Suprapubic skin (tissue), 4 donors: ENCODE results near the gene ISL1. TPM values are rescaled to one million over a fixed set of nuclear protein-coding genes. Genes with fewer than 3 reads are reported as not detected.

Experiments
- DNase-seq, 2 donors: peaks; one replicate each; pipeline ENCODE4 v3.0.0-alpha.2; 2019; ENCODE audit warnings: low spot score in 2 of 2
- H3K27ac ChIP-seq: fragments of 200-600 bp; sonication (generic); one replicate; pipeline ENCODE4 v1.5.1; 2019
- H3K27me3 ChIP-seq: fragments of 200-600 bp; sonication (generic); one replicate; pipeline ENCODE4 v1.5.1; 2019
- H3K36me3 ChIP-seq: fragments of 200-600 bp; sonication (generic); one replicate; pipeline ENCODE4 v1.5.1; 2019
- H3K4me1 ChIP-seq: fragments of 200-600 bp; sonication (generic); one replicate; pipeline ENCODE4 v1.5.1; 2019
- H3K4me3 ChIP-seq: fragments of 200-600 bp; sonication (generic); one replicate; pipeline ENCODE4 v1.5.1; 2019; ENCODE audit warnings: mild to moderate bottlenecking
- H3K9me3 ChIP-seq: fragments of 200-600 bp; sonication (generic); one replicate; pipeline ENCODE4 v1.5.1; 2019
- EP300 ChIP-seq: sonication (generic); formaldehyde crosslinking; IDR thresholded peaks from one replicate; pipeline ENCODE4 v1.6.1; 2017; ENCODE audit warnings: antibody characterized with exemption
- POLR2A ChIP-seq, 2 donors: fragments of 450-650 bp; IDR thresholded peaks; one replicate each; pipeline ENCODE4 v1.6.1; 2017; ENCODE audit warnings: antibody characterized with exemption in 2 of 2, mild to moderate bottlenecking in 2 of 2, moderate library complexity in 2 of 2
- POLR2AphosphoS5 ChIP-seq, 3 donors: sonication (generic); formaldehyde crosslinking; IDR thresholded peaks; one replicate each; pipeline ENCODE4 v1.6.1; 2017; ENCODE audit warnings: antibody characterized with exemption in 3 of 3
- WGBS: methylation state at CpG from one replicate; pipeline ENCODE4 v1.1.5; 2018; 5-methylcytosine and 5-hydroxymethylcytosine counted together
- total RNA-seq, 4 donors: library from RNA; depleted of rRNA; stranded (reverse); fragments of >200 nt; gene quantifications; one replicate each; pipeline ENCODE4 v1.1.0, GENCODE V29; 2016
- TF ChIP-seq, protein P1 (sequence below), 2 donors: fragments of 200-600 bp in 1 of 2; fragments of 450-650 bp in 1 of 2; sonication (generic) in 1 of 2; IDR thresholded peaks; one replicate each; pipeline ENCODE4 v1.5.1; 2016 to 2019; ENCODE audit warnings: antibody characterized with exemption in 2 of 2, mild to moderate bottlenecking in 1 of 2, moderate library complexity in 1 of 2

The ISL1 gene
- total RNA-seq, 4 donors from 2014 or later, result 1.1 to 3.3 (median 1.6) TPM; not detected in 1

DNA sequence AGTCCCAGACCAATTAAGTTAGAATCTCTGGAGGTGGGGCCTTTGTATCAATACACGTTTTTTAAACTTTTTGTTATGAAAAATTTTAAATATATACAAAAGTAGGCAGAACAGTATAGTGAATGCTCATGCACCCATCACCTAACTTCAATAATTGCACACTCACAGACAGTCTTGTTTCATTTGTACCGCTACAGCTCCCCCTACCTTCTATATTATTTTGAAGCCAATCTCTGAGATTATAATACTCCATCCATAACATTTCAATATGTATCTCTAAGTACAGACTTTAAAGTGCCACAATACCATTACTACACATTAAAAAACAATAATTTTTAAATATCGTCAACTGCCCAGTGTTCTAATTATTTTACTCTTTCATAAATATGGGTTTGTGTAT lies 32.9 kb downstream of the ISL1 start:
- WGBS, result 80% methylated on average over 3 of the region's 3 CpGs
- TF ChIP-seq POLR2A (IDR thresholded peaks at IDR 0.05), result no peak
- TF ChIP-seq, protein P1, sequence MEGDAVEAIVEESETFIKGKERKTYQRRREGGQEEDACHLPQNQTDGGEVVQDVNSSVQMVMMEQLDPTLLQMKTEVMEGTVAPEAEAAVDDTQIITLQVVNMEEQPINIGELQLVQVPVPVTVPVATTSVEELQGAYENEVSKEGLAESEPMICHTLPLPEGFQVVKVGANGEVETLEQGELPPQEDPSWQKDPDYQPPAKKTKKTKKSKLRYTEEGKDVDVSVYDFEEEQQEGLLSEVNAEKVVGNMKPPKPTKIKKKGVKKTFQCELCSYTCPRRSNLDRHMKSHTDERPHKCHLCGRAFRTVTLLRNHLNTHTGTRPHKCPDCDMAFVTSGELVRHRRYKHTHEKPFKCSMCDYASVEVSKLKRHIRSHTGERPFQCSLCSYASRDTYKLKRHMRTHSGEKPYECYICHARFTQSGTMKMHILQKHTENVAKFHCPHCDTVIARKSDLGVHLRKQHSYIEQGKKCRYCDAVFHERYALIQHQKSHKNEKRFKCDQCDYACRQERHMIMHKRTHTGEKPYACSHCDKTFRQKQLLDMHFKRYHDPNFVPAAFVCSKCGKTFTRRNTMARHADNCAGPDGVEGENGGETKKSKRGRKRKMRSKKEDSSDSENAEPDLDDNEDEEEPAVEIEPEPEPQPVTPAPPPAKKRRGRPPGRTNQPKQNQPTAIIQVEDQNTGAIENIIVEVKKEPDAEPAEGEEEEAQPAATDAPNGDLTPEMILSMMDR (IDR thresholded peaks at IDR 0.05), result no peak
- no peak for TF ChIP-seq EP300
- no peak for TF ChIP-seq POLR2AphosphoS5 (IDR thresholded peaks at IDR 0.05)

DNA sequence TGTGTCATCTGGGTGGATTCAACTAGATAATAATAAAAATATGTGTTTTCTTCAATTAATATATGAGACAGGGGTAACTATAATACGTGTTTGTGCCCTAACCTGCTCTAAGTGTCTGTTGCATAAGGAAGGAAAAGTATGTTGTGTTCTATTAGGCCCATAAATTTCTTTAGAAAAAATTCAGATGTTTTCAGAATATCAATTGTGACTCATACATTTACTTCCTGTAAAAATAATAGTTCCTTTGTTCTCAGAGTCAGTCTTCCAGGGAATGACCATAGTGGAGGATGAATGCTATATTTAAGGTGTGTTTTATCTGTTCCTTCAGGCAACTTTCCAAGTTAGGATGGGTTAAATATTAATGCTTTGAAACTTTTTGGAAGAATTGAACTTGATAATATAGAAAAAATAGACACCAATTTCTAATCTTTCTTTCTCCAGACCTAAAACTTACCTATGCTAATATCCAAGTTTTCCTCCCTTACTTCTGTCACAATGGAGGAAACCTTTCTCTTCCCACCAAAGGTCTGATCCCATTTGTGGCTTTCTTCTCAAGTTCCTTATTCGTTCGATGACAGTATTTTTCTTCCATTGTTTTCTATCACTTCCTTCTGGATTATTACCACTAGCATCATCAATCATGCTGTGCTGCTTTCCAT lies 49.9 kb downstream of the ISL1 start:
- no peaks in the 10 kb centered on the region for H3K27me3 ChIP-seq
- H3K36me3 ChIP-seq, result no peaks in the 10 kb centered on the region
- DNase-seq, result no peak
- H3K4me1 ChIP-seq, result no peaks in the 10 kb centered on the region
- no peak overlapping the region for H3K4me3 ChIP-seq
- WGBS, result 60% methylated on average over 3 of the region's 3 CpGs
- H3K9me3 ChIP-seq, result no peaks in the 10 kb centered on the region
- no peak overlapping the region for H3K27ac ChIP-seq
- no peak for TF ChIP-seq POLR2AphosphoS5 (IDR thresholded peaks at IDR 0.05)
- TF ChIP-seq POLR2A (IDR thresholded peaks at IDR 0.05), result no peak
- TF ChIP-seq, protein P1 (IDR thresholded peaks at IDR 0.05), result no peak
- TF ChIP-seq EP300, result no peak

More for the DNA sequence above, 32.9 kb downstream of the ISL1 start:
- DNase-seq, result no peak
- Histone ChIP-seq H3K4me3 (no peak overlapping the region), H3K36me3 (no peaks in the 10 kb centered on the region), H3K27me3 (peaks cover 3% of the 10 kb centered on the region), H3K4me1 (no peaks in the 10 kb centered on the region), H3K9me3 (no peaks in the 10 kb centered on the region), H3K27ac (no peak overlapping the region)

DNA sequence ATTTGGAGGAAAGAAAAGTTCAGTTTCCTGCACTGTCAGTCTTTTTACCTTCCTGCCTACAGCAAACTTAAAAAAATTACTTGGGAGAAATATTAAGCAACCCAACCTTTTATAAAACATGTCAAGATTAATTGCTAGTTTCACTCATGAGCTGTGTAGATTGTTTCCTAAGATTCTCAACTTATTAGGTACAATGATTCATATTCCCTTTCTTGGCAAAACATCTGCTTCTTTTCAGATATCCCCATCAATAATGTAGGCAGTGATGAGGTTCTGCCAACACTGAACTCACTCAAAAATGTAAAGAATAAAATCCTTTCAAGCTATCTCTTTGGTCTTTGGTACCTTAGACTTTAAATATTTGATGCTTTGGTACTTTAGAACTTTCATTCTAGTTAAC lies 56.0 kb downstream of the ISL1 start:
- H3K27ac ChIP-seq, result no peak overlapping the region
- H3K4me1 ChIP-seq, result no peaks in the 10 kb centered on the region
- TF ChIP-seq EP300, result no peak
- no peak for TF ChIP-seq POLR2A (IDR thresholded peaks at IDR 0.05)
- TF ChIP-seq, protein P1 (IDR thresholded peaks at IDR 0.05), result no peak
- no peak for TF ChIP-seq POLR2AphosphoS5 (IDR thresholded peaks at IDR 0.05)
- H3K27me3 ChIP-seq, result no peaks in the 10 kb centered on the region
- H3K36me3 ChIP-seq, result no peaks in the 10 kb centered on the region
- no peaks in the 10 kb centered on the region for H3K9me3 ChIP-seq
- H3K4me3 ChIP-seq, result no peak overlapping the region
- no peak for DNase-seq
